Testis (tissue), 2 donors: ENCODE measurements around the gene SLC25A41.

Source experiments
- POLR2A ChIP-seq: fragments of 450-650 bp; IDR thresholded peaks from one replicate; pipeline ENCODE4 v1.6.1; 2017; ENCODE audit warnings: antibody characterized with exemption, mild to moderate bottlenecking, moderate library complexity
- TF ChIP-seq, protein P1 (sequence below), 3 experiments: fragments of 450-650 bp in 2 of 3; fragments of 200-600 bp in 1 of 3; sonication (generic) in 1 of 3; IDR thresholded peaks; one replicate each; pipeline ENCODE4 v1.5.1; 2016 to 2019; ENCODE audit warnings: antibody characterized with exemption in 3 of 3, mild to moderate bottlenecking in 2 of 3, moderate library complexity in 1 of 3

- TF ChIP-seq, protein P1, sequence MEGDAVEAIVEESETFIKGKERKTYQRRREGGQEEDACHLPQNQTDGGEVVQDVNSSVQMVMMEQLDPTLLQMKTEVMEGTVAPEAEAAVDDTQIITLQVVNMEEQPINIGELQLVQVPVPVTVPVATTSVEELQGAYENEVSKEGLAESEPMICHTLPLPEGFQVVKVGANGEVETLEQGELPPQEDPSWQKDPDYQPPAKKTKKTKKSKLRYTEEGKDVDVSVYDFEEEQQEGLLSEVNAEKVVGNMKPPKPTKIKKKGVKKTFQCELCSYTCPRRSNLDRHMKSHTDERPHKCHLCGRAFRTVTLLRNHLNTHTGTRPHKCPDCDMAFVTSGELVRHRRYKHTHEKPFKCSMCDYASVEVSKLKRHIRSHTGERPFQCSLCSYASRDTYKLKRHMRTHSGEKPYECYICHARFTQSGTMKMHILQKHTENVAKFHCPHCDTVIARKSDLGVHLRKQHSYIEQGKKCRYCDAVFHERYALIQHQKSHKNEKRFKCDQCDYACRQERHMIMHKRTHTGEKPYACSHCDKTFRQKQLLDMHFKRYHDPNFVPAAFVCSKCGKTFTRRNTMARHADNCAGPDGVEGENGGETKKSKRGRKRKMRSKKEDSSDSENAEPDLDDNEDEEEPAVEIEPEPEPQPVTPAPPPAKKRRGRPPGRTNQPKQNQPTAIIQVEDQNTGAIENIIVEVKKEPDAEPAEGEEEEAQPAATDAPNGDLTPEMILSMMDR (IDR thresholded peaks at IDR 0.05), result no peak
- no peak for TF ChIP-seq POLR2A
Observed at GRCh38 chr19:6452899-6453298, 19.3 kb upstream of the SLC25A41 start.
